H1 (cell line): ENCODE measurements around the gene FKRP. TPM values are rescaled to one million over a fixed set of nuclear protein-coding genes. Genes with fewer than 3 reads are reported as not detected.

ENCODE experiments used
- CTCF ChIA-PET: fragments of 300-600 bp; sonication (Branson Sonifier 250); formaldehyde crosslinking; loops from one replicate; lab custom pipeline; 2021; ENCODE audit not compliant: partially characterized antibody; lab: Charles Lee
- POLR2A ChIA-PET: fragments of 300-600 bp; sonication (Branson Sonifier 250); formaldehyde crosslinking; loops from one replicate; lab custom pipeline; 2021; ENCODE audit warnings: inconsistent platforms; ENCODE audit not compliant: partially characterized antibody; lab: Charles Lee
- DNase-seq, 2 experiments: peaks; one replicate each; pipeline versions ENCODE4 v3.0.0 to v3.0.0-alpha.2; 2010 to 2022; ENCODE audit warnings: low spot score in 2 of 2, low read depth in 1 of 2, mixed read lengths in 1 of 2
- FAIRE-seq: peaks from 2 replicates; lab custom pipeline; 2011; peaks lifted over from hg19 to GRCh38; lab: Jason Lieb, UNC
- H2AFZ ChIP-seq: 2 replicates; pipeline ENCODE4 v1.8.1; 2012; ENCODE audit warnings: low read length, inconsistent platforms
- H2AK5ac ChIP-seq: 2 replicates; pipeline ENCODE4 v1.6.1; 2013; ENCODE audit warnings: low read depth, low read length
- H2BK120ac ChIP-seq: replicated peaks from 2 replicates; pipeline ENCODE3; 2013; ENCODE audit warnings: low read depth, low read length, inconsistent platforms
- H2BK12ac ChIP-seq: 2 replicates; pipeline ENCODE4 v1.6.1; 2013; ENCODE audit warnings: low read depth, low read length
- H2BK15ac ChIP-seq: 2 replicates; pipeline ENCODE4 v1.6.1; 2013; ENCODE audit warnings: low read length
- H2BK20ac ChIP-seq: 2 replicates; pipeline ENCODE4 v1.6.1; 2013; ENCODE audit warnings: low read length
- H2BK5ac ChIP-seq: 2 replicates; pipeline ENCODE4 v1.6.1; 2013; ENCODE audit warnings: low read depth, low read length
- H3K14ac ChIP-seq: 2 replicates; pipeline ENCODE4 v1.6.1; 2013; ENCODE audit warnings: inconsistent platforms; ENCODE audit not compliant: insufficient read length
- H3K18ac ChIP-seq: 2 replicates; pipeline ENCODE4 v1.6.1; 2013; ENCODE audit warnings: low read length; ENCODE audit errors: extremely low read depth
- H3K23ac ChIP-seq: 2 replicates; pipeline ENCODE4 v1.6.1; 2013; ENCODE audit warnings: inconsistent platforms; ENCODE audit not compliant: insufficient read length
- H3K23me2 ChIP-seq: 2 replicates; pipeline ENCODE4 v1.6.1; 2013; ENCODE audit warnings: low read depth, low read length
- H3K27ac ChIP-seq: 2 replicates; pipeline ENCODE4 v1.6.1; 2011; ENCODE audit warnings: low read depth, low read length, inconsistent platforms
- H3K27me3 ChIP-seq, 4 experiments: replicated peaks in 1 of 4; 1 replicate in 1 of 4; 2 replicates in 3 of 4; pipeline versions ENCODE4 v1.6.1 to v1.8.1; 2011 to 2013; ENCODE audit warnings: low read length in 3 of 4, mild to moderate bottlenecking in 3 of 4, inconsistent platforms in 2 of 4, mixed read lengths in 2 of 4, moderate library complexity in 1 of 4; ENCODE audit not compliant: control insufficient read depth in 3 of 4, insufficient read depth in 3 of 4; ENCODE audit errors: extremely low read depth in 1 of 4
- H3K36me3 ChIP-seq, 4 experiments: 2 replicates each; pipeline versions ENCODE4 v1.6.1 to v1.8.1; 2011 to 2013; ENCODE audit warnings: mild to moderate bottlenecking in 4 of 4, low read length in 3 of 4, moderate library complexity in 2 of 4, control low read depth in 1 of 4, inconsistent platforms in 1 of 4; ENCODE audit not compliant: insufficient read depth in 4 of 4, control insufficient read depth in 2 of 4
- H3K4ac ChIP-seq: replicated peaks from 2 replicates; pipeline ENCODE3; 2013; ENCODE audit warnings: low read length, low read depth, mixed read lengths, inconsistent platforms; ENCODE audit not compliant: insufficient read length
- H3K4me1 ChIP-seq, 4 experiments: replicated peaks in 1 of 4; 1 replicate in 1 of 4; 2 replicates in 3 of 4; pipeline versions ENCODE4 v1.6.1 to v1.8.1; 2011 to 2013; ENCODE audit warnings: low read length in 3 of 4, inconsistent platforms in 2 of 4, mixed read lengths in 1 of 4; ENCODE audit not compliant: insufficient read depth in 4 of 4, control insufficient read depth in 3 of 4
- H3K4me2 ChIP-seq, 2 experiments: 2 replicates each; pipeline versions ENCODE4 v1.6.1 to v1.8.1; 2011 to 2013; ENCODE audit warnings: low read depth in 2 of 2, low read length in 2 of 2, control low read depth in 1 of 2, inconsistent platforms in 1 of 2, mild to moderate bottlenecking in 1 of 2; ENCODE audit not compliant: insufficient read depth in 1 of 2
- H3K4me3 ChIP-seq, 4 experiments: fragments of 200-600, 300-600 bp in 1 of 4; sonication (generic), shearing (Covaris generic), sonication (Bioruptor Twin) in 1 of 4; 2 replicates each; pipeline versions ENCODE4 v1.5.1 to v1.8.1; 2011 to 2016; ENCODE audit warnings: low read length in 4 of 4, low read depth in 3 of 4, control low read depth in 2 of 4, inconsistent platforms in 2 of 4, mild to moderate bottlenecking in 2 of 4, mixed read lengths in 1 of 4, moderate library complexity in 1 of 4; ENCODE audit not compliant: insufficient read depth in 2 of 4; ENCODE audit errors: extremely low read depth in 1 of 4
- H3K56ac ChIP-seq: replicated peaks from 2 replicates; pipeline ENCODE3; 2013; ENCODE audit warnings: low read depth, mild to moderate bottlenecking, mixed read lengths, low read length, inconsistent platforms; ENCODE audit not compliant: insufficient read length
- H3K79me1 ChIP-seq: 2 replicates; pipeline ENCODE4 v1.6.1; 2013; ENCODE audit warnings: low read depth, low read length, control low read depth
- H3K79me2 ChIP-seq, 2 experiments: 2 replicates each; pipeline versions ENCODE4 v1.6.1 to v1.8.1; 2012 to 2013; ENCODE audit warnings: low read length in 2 of 2, mild to moderate bottlenecking in 2 of 2, inconsistent platforms in 1 of 2; ENCODE audit not compliant: insufficient read depth in 2 of 2, control insufficient read depth in 1 of 2
- H3K9ac ChIP-seq, 4 experiments: replicated peaks in 1 of 4; 1 replicate in 1 of 4; 2 replicates in 3 of 4; pipeline versions ENCODE4 v1.6.1 to v1.8.1; 2011 to 2013; ENCODE audit warnings: low read depth in 3 of 4, low read length in 3 of 4, control low read depth in 2 of 4, mild to moderate bottlenecking in 2 of 4, moderate library complexity in 2 of 4, inconsistent platforms in 1 of 4; ENCODE audit errors: extremely low read depth in 1 of 4
- H3K9me3 ChIP-seq, 2 experiments: 2 replicates each; pipeline versions ENCODE4 v1.6.1 to v1.8.1; 2012 to 2013; ENCODE audit warnings: mild to moderate bottlenecking in 2 of 2, moderate library complexity in 2 of 2, control low read depth in 1 of 2, inconsistent platforms in 1 of 2, low read depth in 1 of 2, low read length in 1 of 2, mixed read lengths in 1 of 2; ENCODE audit not compliant: insufficient read depth in 2 of 2
- H4K20me1 ChIP-seq, 2 experiments: replicated peaks in 1 of 2; 2 replicates each; pipeline versions ENCODE3 to v1.8.1; 2011 to 2013; ENCODE audit warnings: inconsistent platforms in 2 of 2, low read length in 2 of 2, mild to moderate bottlenecking in 1 of 2; ENCODE audit not compliant: insufficient read depth in 2 of 2, control insufficient read depth in 1 of 2
- H4K5ac ChIP-seq: 2 replicates; pipeline ENCODE4 v1.6.1; 2013; ENCODE audit warnings: low read length, low read depth, mixed read lengths, inconsistent platforms; ENCODE audit not compliant: insufficient read length
- H4K8ac ChIP-seq: 2 replicates; pipeline ENCODE4 v1.8.0; 2013; ENCODE audit warnings: mild to moderate bottlenecking, moderate library complexity, low read length, inconsistent platforms; ENCODE audit not compliant: insufficient read depth; ENCODE audit errors: extremely low read depth
- H4K91ac ChIP-seq: replicated peaks from 2 replicates; pipeline ENCODE3; 2013; ENCODE audit warnings: low read length, mixed read lengths, inconsistent platforms; ENCODE audit not compliant: insufficient read length
- BACH1 ChIP-seq: IDR thresholded peaks from 2 replicates; pipeline ENCODE4 v1.6.1; 2012; ENCODE audit warnings: low read length, improper control_type of control experiment
- HDAC6 ChIP-seq: IDR thresholded peaks from one replicate; pipeline ENCODE4 v1.7.1; 2012; ENCODE audit warnings: low read depth, mild to moderate bottlenecking, inconsistent platforms, low read length, moderate library complexity
- POLR2AphosphoS5 ChIP-seq: IDR thresholded peaks from 2 replicates; pipeline ENCODE4 v1.6.1; 2011; ENCODE audit warnings: low read depth, low read length
- WGBS, 2 experiments: shearing (Covaris generic) in 1 of 2; methylation state at CpG; one replicate each; pipeline versions ENCODE4 v1.1.6 to v1.1.7; 2013 to 2015; ENCODE audit warnings: low lambda C conversion rate in 2 of 2, mixed read lengths in 2 of 2, inconsistent platforms in 1 of 2, low coverage in 1 of 2, missing lambda C conversion rate in 1 of 2; ENCODE audit not compliant: insufficient replicate concordance in 2 of 2, insufficient coverage in 1 of 2, insufficient read length in 1 of 2; ENCODE audit errors: extremely low coverage in 1 of 2, missing lambda C conversion rate in 1 of 2; 5-methylcytosine and 5-hydroxymethylcytosine counted together
- polyA plus RNA-seq, 7 experiments: library from polyadenylated mRNA; depleted of rRNA in 3 of 7; stranded (reverse) in 5 of 7; unstranded in 2 of 7; fragments of >200 nt in 5 of 7; fragments of 200-250 nt in 2 of 7; gene quantifications; 1 replicate in 5 of 7; 2 replicates in 1 of 7; 4 replicates in 1 of 7; pipeline versions ENCODE4 v1.2.1 to v1.2.3, GENCODE V29; 2011 to 2013; ENCODE audit warnings: missing spikeins in 2 of 7, mixed read lengths in 2 of 7
- total RNA-seq: library from RNA; stranded (reverse); fragmentation: NEBNext Ultra II Directional; extraction: Animal tissue kit (Norgen Biotek cat#: 25700); gene quantifications from 2 replicates; pipeline ENCODE4 v1.2.1, GENCODE V29; 2021

FKRP gene
- total and polyA plus RNA-seq, 2 of the 8 experiments (the other 6 are each of a cell fraction or from before 2014, with no cell fraction given), result 17.1 to 24.4 TPM

DNA sequence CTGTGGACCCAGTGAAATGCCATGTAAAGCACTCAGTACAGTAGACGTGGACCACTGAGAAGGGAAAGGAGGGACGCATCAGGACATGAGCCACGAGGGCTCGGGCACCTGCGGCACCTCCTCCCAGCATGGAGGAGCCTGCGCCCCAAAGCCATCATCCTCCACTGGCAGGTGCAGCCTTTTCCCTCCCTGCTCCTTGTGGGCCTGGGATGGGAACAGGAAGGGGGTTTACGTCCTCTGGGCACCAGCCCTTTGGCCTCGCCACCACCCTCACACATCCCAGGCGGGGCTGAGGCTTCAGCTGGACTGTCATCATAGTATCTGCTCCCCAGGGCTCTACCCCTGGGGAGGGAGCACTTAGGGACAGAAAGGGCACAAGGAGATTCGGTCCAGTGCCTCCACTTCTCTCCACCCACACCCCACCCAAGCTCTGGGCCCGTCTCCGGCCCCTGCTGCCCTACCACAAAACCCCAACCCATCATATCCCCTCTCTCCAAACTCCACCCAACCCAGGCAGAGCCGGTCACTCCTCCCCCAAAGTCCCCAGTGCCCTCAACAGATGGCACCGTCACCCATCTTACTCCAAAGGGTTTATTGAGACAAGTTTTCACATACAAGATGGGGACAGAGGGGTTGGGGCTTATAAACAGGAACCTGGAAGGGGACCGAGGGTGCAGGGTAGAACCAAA is 26.8 kb upstream of the FKRP start:
- POLR2A ChIA-PET, result interaction anchor here (1.2 to 2.8 kb wide), 5 partner anchors 9 to 70 kb away, joined by 3 to 7 read pairs (median 5); partner anchors contain the start of gene SLC1A5

More for the DNA sequence above, 26.8 kb upstream of the FKRP start:
- H2AK5ac ChIP-seq, result no peak overlapping the region
- H2BK20ac ChIP-seq, result no peak overlapping the region
- H4K91ac ChIP-seq, result no peak overlapping the region
- H3K36me3 ChIP-seq, result peaks cover 2 to 37% (median 28%) of the 10 kb centered on the region in 4 experiments; a peak in 5 of 8 replicates
- H3K14ac ChIP-seq, result no peak overlapping the region
- H2BK12ac ChIP-seq, result no peak overlapping the region
- peaks cover 0 to 13% (median 6%) of the 10 kb centered on the region in 4 experiments; a peak in 5 of 7 replicates for H3K4me1 ChIP-seq
- H3K4ac ChIP-seq, result no peak overlapping the region
- H3K27ac ChIP-seq, result no peak overlapping the region
- no peak for DNase-seq
- no peak overlapping the region for H2BK15ac ChIP-seq
- peaks cover 11% of the 10 kb centered on the region; the same call in 1 of the 2 replicates for H3K23me2 ChIP-seq
- FAIRE-seq, result no peak
- 79% methylated on average over 12 of the region's 15 CpGs; no CpG with 5 or more reads in 1 of the 2 experiments for WGBS, 2 experiments
- no peak overlapping the region for H3K9ac ChIP-seq
- H2BK120ac ChIP-seq, result no peak overlapping the region
- no peak overlapping the region for H2AFZ ChIP-seq
- H3K23ac ChIP-seq, result no peak overlapping the region
- no peak overlapping the region for H4K5ac ChIP-seq
- no peaks in the 10 kb centered on the region for H3K9me3 ChIP-seq
- TF ChIP-seq BACH1, result no peak
- peak; percentile 43; the same call in 1 of the 2 replicates for TF ChIP-seq POLR2AphosphoS5
- no peak for TF ChIP-seq HDAC6
- 0 out of 2 replicates have a peak, but pooled peaks cover 4% of the 10 kb centered on the region for H3K79me1 ChIP-seq
- H3K4me3 ChIP-seq, result no peak overlapping the region
- no peak overlapping the region for H2BK5ac ChIP-seq
- H4K20me1 ChIP-seq, result peaks cover 7 to 19% of the 10 kb centered on the region in 2 experiments
- H3K4me2 ChIP-seq, result no peak overlapping the region
- CTCF ChIA-PET, result interaction anchor here (1.0 to 15.8 kb wide), 5 partner anchors 10 to 57 kb away, joined by 5 to 188 read pairs (median 17); no protein-coding TSS in a partner anchor
- no peak overlapping the region; the same call in 1 of the 2 replicates for H4K8ac ChIP-seq
- no peaks in the 10 kb centered on the region for H3K27me3 ChIP-seq
- H3K79me2 ChIP-seq, result peaks cover 0 to 15% of the 10 kb centered on the region in 2 experiments; a peak in 2 of 4 replicates
- no peak overlapping the region for H3K56ac ChIP-seq
- no peak overlapping the region for H3K18ac ChIP-seq
